Stomach (tissue), 19 donors: ENCODE results near the gene CCNE1. TPM values are rescaled to one million over a fixed set of nuclear protein-coding genes. Genes with fewer than 3 reads are reported as not detected.

Source experiments
- DNase-seq, 2 donors: peaks; one replicate each; pipeline versions ENCODE4 v3.0.0 to v3.0.0-alpha.2; 2013 to 2019
- H3K27ac ChIP-seq, 5 donors: fragments of 200-600 bp in 4 of 5; sonication (generic) in 4 of 5; one replicate each; pipeline ENCODE4 v1.5.1; 2013 to 2019; ENCODE audit warnings: mild to moderate bottlenecking in 1 of 5, moderate library complexity in 1 of 5
- H3K27me3 ChIP-seq, 3 donors: fragments of 200-600 bp; sonication (generic); one replicate each; pipeline ENCODE4 v1.5.1; 2017 to 2019; ENCODE audit warnings: mixed run types in 1 of 3
- H3K36me3 ChIP-seq, 4 donors: fragments of 200-600 bp; sonication (generic); 1 replicate in 3 of 4; 2 replicates in 1 of 4; pipeline ENCODE4 v1.5.1; 2016 to 2019
- H3K4me1 ChIP-seq, 4 donors: fragments of 200-600 bp; sonication (generic); one replicate each; pipeline ENCODE4 v1.5.1; 2016 to 2019
- H3K4me3 ChIP-seq, 4 donors: fragments of 200-600 bp; sonication (generic) in 3 of 4; one replicate each; pipeline ENCODE4 v1.5.1; 2016 to 2019; ENCODE audit warnings: mild to moderate bottlenecking in 1 of 4
- H3K9me3 ChIP-seq, 4 donors: fragments of 200-600 bp; sonication (generic); one replicate each; pipeline ENCODE4 v1.5.1; 2016 to 2019
- CTCF ChIP-seq, 7 experiments: fragments of 450-650 bp in 4 of 7; fragments of 200-600 bp in 3 of 7; sonication (generic) in 3 of 7; IDR thresholded peaks; one replicate each; pipeline ENCODE4 v1.5.1; 2016 to 2019; ENCODE audit warnings: antibody characterized with exemption in 7 of 7, control low read depth in 2 of 7, mild to moderate bottlenecking in 1 of 7
- EP300 ChIP-seq: sonication (generic); formaldehyde crosslinking; IDR thresholded peaks from one replicate; pipeline ENCODE4 v1.6.1; 2017; ENCODE audit warnings: antibody characterized with exemption
- POLR2A ChIP-seq, 4 donors: fragments of 450-650 bp; IDR thresholded peaks; one replicate each; pipeline ENCODE4 v1.6.1; 2016; ENCODE audit warnings: antibody characterized with exemption in 4 of 4, control low read depth in 2 of 4, mild to moderate bottlenecking in 1 of 4, moderate library complexity in 1 of 4
- POLR2AphosphoS5 ChIP-seq, 3 donors: sonication (generic); formaldehyde crosslinking; IDR thresholded peaks; one replicate each; pipeline ENCODE4 v1.6.1; 2016; ENCODE audit warnings: antibody characterized with exemption in 3 of 3
- WGBS, 5 donors: extraction: QIAGEN DNeasy Blood & Tissue Kit in 3 of 5; methylation state at CpG; one replicate each; pipeline versions ENCODE4 v1.1.5 to v1.1.7; 2013 to 2018; 5-methylcytosine and 5-hydroxymethylcytosine counted together
- intact Hi-C: fragments of 100-400 bp; cut with DNase I; formaldehyde crosslinking; loops from one replicate; pipeline ENCODE4 v1.15.1; 2023; ENCODE audit warnings: low total_unique reads
- long read RNA-seq, 10 donors: transcript quantifications; one replicate each; lab custom pipeline, GENCODE V29; 2026
- polyA plus RNA-seq, 3 donors: library from polyadenylated mRNA; stranded (reverse); fragments of 200-250 nt; gene quantifications; one replicate each; pipeline ENCODE4 v1.2.3, GENCODE V29; 2013
- total RNA-seq, 5 donors: library from RNA; depleted of rRNA; stranded (reverse); fragments of >200 nt; gene quantifications; one replicate each; pipeline versions ENCODE4 v1.1.0 to v1.2.3, GENCODE V29; 2014 to 2016
- donor health status: healthy with polysubstance abuse.
- donor health status: Bipolar disorder and iron deficiency.
- donor health status: healthy.

The CCNE1 gene
- total RNA-seq (1 to 10 TPM in 2 of 5 donors, not detected in 3; 3.2 to 3.7 TPM), polyA plus RNA-seq (1 to 10 TPM; 1.7 to 3.1 (median 2.6) TPM)
- long read RNA-seq, donor 1: 0 reads
- long read RNA-seq, donor 2: 0 reads
- long read RNA-seq, donor 3, partial matches to known transcripts: 0 of 1 reads
- long read RNA-seq, donor 3, other reads (novel, unspliced or antisense): 0 of 1 reads
- long read RNA-seq, donor 4: 0 reads
- long read RNA-seq, donor 5: 0 reads
- long read RNA-seq, donor 6, partial matches to known transcripts: 0 of 3 reads
- long read RNA-seq, donor 6, other reads (novel, unspliced or antisense): 0 of 3 reads
- long read RNA-seq, donor 7, partial matches to known transcripts: 0 of 1 reads
- long read RNA-seq, donor 7, other reads (novel, unspliced or antisense): 0 of 1 reads
- long read RNA-seq, donor 8: 0 reads
- long read RNA-seq, donor 9, partial matches to known transcripts: 0 of 1 reads
- long read RNA-seq, donor 9, other reads (novel, unspliced or antisense): 0 of 1 reads
- long read RNA-seq, donor 10: 0 reads

- no peaks in the 10 kb centered on the region for H3K9me3 ChIP-seq
- 2 to 13% (median 4%) methylated on average over 9 to 125 of the region's 125 CpGs for WGBS, 5 donors
- peaks cover 10 to 19% (median 15%) of the 10 kb centered on the region in 4 donors for H3K4me1 ChIP-seq
- intact Hi-C loops: loop anchor here (5.0 kb wide), 1 partner anchor 36 kb away; no protein-coding TSS in a partner anchor
- DNase-seq: peak; percentile 97
- H3K4me3 ChIP-seq: peak within 1 kb of the TSS; percentile 62 to 79 (median 64)
- no peaks in the 10 kb centered on the region for H3K27me3 ChIP-seq
- H3K27ac ChIP-seq: peak within 1 kb of the TSS; percentile 58 to 85 (median 75)
- no peaks in the 10 kb centered on the region for H3K36me3 ChIP-seq
- peak in 1 of 3 donors; percentile 4 for TF ChIP-seq POLR2AphosphoS5 (IDR thresholded peaks at IDR 0.05)
- TF ChIP-seq CTCF (IDR thresholded peaks at IDR 0.05): no peak
Measured at GRCh38 chr19:29811125-29812079, at the start of gene CCNE1. Gene CCNE1, plus strand, starts transcription at chr19:29811991. Its CDS starts 565 bp downstream, at chr19:29812556.

- TF ChIP-seq POLR2A (IDR thresholded peaks at IDR 0.05): no peak
- no peak for TF ChIP-seq POLR2AphosphoS5 (IDR thresholded peaks at IDR 0.05)
- no peak for TF ChIP-seq CTCF (IDR thresholded peaks at IDR 0.05)
- no peak for TF ChIP-seq EP300
- Histone ChIP-seq H3K9me3 (no peaks in the 10 kb centered on the region), H3K27me3 (peaks cover 0 to 29% (median 9%) of the 10 kb centered on the region in 3 donors), H3K27ac (no peak overlapping the region), H3K4me1 (peaks cover 0 to 8% (median 7%) of the 10 kb centered on the region in 4 donors), H3K4me3 (no peak overlapping the region), H3K36me3 (no peaks in the 10 kb centered on the region)
- no peak for DNase-seq
- WGBS, 5 donors: 79 to 86% (median 82%) methylated on average over 4 of the region's 4 CpGs
- intact Hi-C loops: no loop called here
Measured at GRCh38 chr19:29763196-29763595, 48.6 kb upstream of the CCNE1 start.

GRCh38 chr19:29764361-29764760 is 47.4 kb upstream of the CCNE1 start:
- Histone ChIP-seq H3K4me3 (no peak overlapping the region), H3K27me3 (peaks cover 0 to 29% (median 9%) of the 10 kb centered on the region in 3 donors), H3K9me3 (no peaks in the 10 kb centered on the region), H3K36me3 (no peaks in the 10 kb centered on the region), H3K4me1 (peaks cover 0 to 8% (median 7%) of the 10 kb centered on the region in 4 donors), H3K27ac (no peak overlapping the region)
- 85 to 93% (median 89%) methylated on average over 8 of the region's 8 CpGs for WGBS, 5 donors
- intact Hi-C loops: no loop called here
- DNase-seq: no peak
- no peak for TF ChIP-seq POLR2A (IDR thresholded peaks at IDR 0.05)
- no peak for TF ChIP-seq EP300
- TF ChIP-seq CTCF (IDR thresholded peaks at IDR 0.05): no peak
- no peak for TF ChIP-seq POLR2AphosphoS5 (IDR thresholded peaks at IDR 0.05)

- H3K9me3 ChIP-seq: no peaks in the 10 kb centered on the region
- intact Hi-C loops: no loop called here
- H3K4me1 ChIP-seq: no peaks in the 10 kb centered on the region
- peaks cover 0 to 14% (median under 1%) of the 10 kb centered on the region in 3 donors for H3K27me3 ChIP-seq
- no peak for DNase-seq
- WGBS, 5 donors: 40 to 53% (median 48%) methylated on average over 3 of the region's 3 CpGs
- no peaks in the 10 kb centered on the region for H3K36me3 ChIP-seq
- no peak overlapping the region for H3K27ac ChIP-seq
- H3K4me3 ChIP-seq: no peak overlapping the region
- TF ChIP-seq POLR2A (IDR thresholded peaks at IDR 0.05) (no peak), CTCF (IDR thresholded peaks at IDR 0.05) (no peak), POLR2AphosphoS5 (IDR thresholded peaks at IDR 0.05) (no peak), EP300 (no peak)
Measured at GRCh38 chr19:29766100-29766499, 45.7 kb upstream of the CCNE1 start.
